Testis (tissue), 2 donors: ENCODE results near the gene NLRP12.

Experiments used
- POLR2A ChIP-seq: fragments of 450-650 bp; IDR thresholded peaks from one replicate; pipeline ENCODE4 v1.6.1; 2017; ENCODE audit warnings: antibody characterized with exemption, mild to moderate bottlenecking, moderate library complexity
- TF ChIP-seq, protein P1 (sequence below), 3 experiments: fragments of 450-650 bp in 2 of 3; fragments of 200-600 bp in 1 of 3; sonication (generic) in 1 of 3; IDR thresholded peaks; one replicate each; pipeline ENCODE4 v1.5.1; 2016 to 2019; ENCODE audit warnings: antibody characterized with exemption in 3 of 3, mild to moderate bottlenecking in 2 of 3, moderate library complexity in 1 of 3

DNA sequence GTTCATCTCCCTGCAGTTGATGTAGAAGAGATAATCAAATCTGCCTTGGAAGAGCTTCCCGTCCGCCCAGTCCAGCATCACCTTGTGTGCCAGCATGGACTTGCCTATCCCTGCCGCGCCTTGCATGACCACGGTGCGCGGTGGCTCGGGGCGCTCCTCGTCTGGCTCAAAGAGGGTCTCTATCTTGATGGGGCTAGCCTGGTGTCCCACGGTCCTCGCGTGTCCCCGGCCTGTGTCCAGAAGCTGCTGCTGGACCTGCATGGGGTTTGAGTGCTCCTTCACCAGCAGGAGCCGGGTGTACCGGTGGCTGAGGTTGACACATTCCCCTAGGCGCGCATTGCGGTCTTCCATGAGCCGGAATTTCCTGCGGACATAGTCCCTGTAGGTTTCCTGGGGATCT is 13.2 kb downstream of the NLRP12 start:
- TF ChIP-seq, protein P1, sequence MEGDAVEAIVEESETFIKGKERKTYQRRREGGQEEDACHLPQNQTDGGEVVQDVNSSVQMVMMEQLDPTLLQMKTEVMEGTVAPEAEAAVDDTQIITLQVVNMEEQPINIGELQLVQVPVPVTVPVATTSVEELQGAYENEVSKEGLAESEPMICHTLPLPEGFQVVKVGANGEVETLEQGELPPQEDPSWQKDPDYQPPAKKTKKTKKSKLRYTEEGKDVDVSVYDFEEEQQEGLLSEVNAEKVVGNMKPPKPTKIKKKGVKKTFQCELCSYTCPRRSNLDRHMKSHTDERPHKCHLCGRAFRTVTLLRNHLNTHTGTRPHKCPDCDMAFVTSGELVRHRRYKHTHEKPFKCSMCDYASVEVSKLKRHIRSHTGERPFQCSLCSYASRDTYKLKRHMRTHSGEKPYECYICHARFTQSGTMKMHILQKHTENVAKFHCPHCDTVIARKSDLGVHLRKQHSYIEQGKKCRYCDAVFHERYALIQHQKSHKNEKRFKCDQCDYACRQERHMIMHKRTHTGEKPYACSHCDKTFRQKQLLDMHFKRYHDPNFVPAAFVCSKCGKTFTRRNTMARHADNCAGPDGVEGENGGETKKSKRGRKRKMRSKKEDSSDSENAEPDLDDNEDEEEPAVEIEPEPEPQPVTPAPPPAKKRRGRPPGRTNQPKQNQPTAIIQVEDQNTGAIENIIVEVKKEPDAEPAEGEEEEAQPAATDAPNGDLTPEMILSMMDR (IDR thresholded peaks at IDR 0.05), result no peak
- TF ChIP-seq POLR2A, result no peak
